CD4-positive, alpha-beta T cell treated with Interleukin-10 for 1 hour (primary cell): Measurements from ENCODE around the gene SLC16A13.
A peak's percentile ranks its signal among the peaks of the same experiment; 100 is the strongest.
"Not testable (repeated sequence)": the region's sequence is repeated elsewhere in the genome, so short reads cannot be mapped to it uniquely, and the experiment has no call there.

Source experiments
- DNase-seq: peaks from one replicate; pipeline ENCODE4 v3.0.0-alpha.2; 2020

Gene SLC16A13, protein sequence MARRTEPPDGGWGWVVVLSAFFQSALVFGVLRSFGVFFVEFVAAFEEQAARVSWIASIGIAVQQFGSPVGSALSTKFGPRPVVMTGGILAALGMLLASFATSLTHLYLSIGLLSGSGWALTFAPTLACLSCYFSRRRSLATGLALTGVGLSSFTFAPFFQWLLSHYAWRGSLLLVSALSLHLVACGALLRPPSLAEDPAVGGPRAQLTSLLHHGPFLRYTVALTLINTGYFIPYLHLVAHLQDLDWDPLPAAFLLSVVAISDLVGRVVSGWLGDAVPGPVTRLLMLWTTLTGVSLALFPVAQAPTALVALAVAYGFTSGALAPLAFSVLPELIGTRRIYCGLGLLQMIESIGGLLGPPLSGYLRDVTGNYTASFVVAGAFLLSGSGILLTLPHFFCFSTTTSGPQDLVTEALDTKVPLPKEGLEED

DNA sequence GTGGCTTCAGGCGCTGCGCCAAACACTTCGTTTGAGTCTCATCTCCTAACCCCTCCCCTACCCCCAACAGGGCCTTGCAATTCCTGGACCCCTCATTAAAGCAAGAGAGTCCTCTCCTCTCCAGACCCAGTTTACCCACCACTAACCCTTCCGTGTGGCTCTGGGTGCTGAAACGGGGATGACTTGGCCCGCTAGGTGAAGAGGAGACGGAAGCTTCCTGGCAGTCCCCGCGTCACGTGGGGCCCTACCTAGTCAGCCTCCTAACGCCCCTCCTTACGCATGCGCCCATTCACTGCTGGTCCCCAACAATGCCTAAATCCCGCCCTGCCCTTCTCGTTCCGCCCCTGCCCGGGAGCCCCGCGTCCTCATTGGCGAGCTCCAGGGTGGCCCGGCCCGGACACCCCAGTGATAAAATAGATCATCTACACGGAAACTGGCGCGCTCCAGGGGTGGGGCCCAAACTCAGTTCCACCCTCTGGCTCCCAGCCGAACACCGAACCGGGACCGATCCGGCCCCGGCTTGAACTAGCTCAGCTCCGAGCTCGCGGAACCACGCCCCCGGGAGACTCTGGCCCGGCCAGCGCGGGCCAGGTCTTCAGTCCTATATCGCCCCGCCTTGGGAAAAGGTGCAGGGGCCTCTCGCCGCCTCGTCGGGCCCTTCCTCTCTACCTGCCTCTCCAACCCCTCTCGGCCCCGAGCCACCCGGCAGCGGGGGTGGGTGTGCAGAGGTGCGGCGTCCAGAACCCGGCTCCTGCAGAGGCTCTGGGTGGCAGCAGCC is at the start of gene SLC16A13:
Gene SLC16A13 (plus strand): TSS at position 425 of the 778 bp plus-strand sequence. CDS start 368 bp downstream, outside the sequence.
- peak; percentile 99 for DNase-seq

DNA sequence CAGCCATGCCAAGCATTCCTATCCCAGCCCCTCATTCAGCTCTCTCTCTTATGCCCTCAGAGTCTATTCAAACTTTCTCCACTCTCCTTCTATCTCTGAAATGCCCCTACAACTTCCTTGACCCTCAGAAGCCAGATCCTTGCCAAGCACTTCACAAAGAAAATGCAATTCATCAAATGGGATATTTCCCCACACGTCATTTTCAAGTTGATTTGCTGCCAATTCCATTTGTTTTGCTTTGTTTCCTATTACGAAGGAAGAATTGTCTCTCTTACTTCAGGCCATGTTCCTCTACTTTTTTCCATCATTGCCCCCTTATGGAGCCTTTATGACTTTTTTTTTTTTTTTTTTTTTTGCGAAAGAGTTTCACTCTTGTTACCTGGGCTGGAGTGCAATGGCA is 49.1 kb upstream of the SLC16A13 start:
- DNase-seq: no peak

DNA sequence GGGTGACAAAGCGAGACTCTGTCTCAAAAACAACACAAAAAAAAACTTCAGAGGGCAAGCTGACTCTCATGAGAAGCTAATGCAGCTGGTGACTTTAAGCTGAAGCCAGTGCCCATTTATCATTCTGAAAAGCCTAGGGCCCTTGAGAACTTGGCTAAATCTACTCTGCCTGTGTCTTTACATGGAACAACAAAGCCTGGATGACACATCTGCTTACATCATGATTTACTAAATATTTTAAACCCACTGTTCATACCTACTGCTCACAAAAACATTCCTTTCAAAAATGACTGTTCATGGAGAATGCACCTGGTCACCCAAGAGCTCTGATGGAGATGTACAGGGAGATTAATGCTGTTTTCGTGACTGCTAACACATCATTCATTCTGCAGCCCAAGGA is 46.0 kb upstream of the SLC16A13 start:
- DNase-seq: no peak

DNA sequence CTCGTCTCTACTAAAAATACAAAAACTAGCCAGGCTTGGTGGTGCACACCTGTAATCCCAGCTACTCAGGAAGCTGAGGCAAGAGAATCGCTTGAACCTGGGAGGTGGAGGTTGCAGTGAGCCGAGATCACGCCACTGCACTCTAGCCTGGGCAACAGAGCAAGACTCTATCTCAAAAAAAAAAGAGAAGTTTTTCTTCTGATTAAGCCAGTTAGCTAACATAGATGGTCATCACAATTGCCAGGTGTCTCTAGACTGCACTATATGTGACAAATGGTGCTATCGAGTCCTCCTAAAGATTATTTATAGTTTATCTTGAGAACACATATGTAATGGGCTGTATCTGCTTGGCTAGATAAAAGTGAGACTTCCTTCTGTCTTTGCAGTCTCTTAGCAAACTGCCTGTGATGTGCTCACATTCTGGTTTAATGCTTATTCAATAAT is 42.2 kb upstream of the SLC16A13 start:
- DNase-seq: not testable (repeated sequence)

DNA sequence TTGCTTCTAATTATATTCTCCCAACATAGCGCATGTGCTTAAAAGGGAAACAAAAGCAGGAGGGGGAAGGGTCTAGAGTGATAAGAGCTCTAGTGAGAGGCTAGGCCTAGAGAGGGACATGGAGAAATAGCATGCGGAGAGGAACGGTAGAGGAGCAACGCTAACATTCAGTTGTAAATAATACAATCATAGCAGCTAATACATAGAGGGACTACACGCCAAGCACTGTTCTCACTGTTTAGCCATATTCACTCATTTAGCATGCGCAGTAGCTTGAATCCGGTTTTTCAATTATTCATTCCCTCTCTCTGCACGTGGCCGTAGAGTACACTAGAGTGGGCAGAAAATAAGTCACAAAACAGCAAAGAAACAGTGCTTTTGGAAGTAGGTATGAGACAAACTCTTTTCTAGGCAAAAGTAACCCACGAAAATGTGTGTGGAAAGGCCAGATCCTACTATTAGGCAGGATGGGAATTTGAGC is 41.7 kb upstream of the SLC16A13 start:
- no peak for DNase-seq

DNA sequence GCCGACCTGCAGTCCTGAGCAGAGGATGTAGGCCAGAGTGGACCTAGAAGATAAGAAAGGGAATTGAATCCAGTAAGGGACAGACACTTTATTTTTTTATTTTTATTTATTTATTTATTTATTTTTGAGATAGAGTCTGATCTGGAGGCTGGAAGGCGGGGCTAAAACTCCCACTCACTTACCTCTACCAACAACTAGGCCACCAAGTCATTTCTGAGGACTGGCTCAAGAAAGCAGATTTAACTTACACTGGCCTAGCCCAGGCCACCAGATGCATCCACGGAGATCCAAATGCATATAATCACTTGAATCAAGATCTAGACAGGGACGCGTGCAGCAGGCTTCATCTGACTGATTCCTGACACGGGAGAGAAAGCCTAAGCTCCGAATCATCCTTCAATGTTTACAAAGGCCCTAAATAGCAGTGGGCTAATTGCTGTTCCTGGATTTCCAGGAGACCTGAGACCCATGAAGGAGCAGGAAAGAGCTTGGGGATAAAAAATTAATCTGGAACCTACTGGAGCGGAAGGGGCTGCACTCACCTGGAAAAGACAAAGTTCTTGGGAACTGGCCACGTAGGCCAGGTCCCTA is 41.1 kb upstream of the SLC16A13 start:
- DNase-seq: no peak

DNA sequence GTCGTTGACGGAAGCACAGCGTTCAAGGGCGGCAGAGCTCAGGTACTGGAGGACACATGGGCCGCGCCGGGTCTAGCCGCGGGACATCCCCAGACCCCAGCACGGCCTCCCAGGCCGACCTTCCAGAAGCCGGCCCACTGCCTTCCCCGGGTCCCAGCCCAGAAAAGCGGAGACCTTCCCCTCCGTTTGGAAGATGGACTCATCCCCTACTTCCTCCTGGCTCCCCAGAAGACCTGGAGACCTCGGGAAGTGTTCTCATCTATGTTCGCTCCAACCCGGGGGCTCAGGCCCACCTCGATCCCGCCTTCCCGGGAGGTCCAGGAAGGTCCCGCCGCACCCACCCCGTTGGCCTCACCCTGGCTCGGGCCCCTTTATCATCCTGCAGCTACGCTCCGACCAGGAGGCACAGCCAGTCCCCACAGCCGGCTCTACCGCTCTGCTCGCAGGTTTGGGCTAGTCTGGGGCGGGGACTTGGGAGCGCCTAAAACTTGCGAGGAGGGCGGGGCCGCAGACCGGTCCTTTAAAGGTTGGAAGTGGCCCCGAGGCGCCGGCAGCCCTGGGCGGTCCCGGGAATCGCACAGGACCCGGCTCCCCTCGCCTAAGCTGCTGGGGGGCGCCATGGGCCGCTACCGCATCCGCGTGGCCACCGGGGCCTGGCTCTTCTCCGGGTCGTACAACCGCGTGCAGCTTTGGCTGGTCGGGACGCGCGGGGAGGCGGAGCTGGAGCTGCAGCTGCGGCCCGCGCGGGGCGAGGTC is 40.1 kb upstream of the SLC16A13 start, which contains the start of gene ALOX12:
Gene ALOX12 (plus strand): TSS at position 550 of the 756 bp plus-strand sequence. CDS start 69 bp downstream, at position 619.
- no peak for DNase-seq

DNA sequence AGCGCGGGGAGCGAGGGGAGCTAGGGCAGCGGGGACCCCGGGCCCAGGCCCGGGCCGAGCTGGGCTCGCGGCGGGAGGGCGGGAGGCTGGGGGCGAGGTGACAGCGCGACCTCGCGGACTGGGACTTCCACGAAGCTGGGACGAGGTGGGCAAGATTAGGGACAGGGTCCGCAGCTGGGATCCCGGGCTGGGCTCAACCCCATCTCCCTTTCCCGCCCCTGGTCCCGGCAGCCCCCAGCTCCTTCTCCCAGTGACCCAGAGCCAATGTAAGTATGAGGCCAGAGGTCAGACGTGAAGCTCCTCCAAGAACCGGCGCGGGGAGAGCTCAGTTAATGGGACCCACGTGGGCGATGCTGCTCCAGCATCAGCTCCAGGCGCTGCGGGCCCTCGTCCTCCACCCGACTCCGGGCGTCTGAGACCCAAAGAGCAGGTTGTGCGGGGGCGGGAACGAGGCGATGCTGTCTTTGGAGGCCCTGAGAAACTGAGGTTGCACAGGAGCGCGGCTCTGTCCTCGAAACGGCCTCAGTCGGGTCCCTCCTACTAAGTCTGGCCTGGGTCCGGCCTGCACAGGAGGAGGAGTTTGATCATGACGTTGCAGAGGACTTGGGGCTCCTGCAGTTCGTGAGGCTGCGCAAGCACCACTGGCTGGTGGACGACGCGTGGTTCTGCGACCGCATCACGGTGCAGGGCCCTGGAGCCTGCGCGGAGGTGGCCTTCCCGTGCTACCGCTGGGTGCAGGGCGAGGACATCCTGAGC is 39.4 kb upstream of the SLC16A13 start:
- DNase-seq: no peak

DNA sequence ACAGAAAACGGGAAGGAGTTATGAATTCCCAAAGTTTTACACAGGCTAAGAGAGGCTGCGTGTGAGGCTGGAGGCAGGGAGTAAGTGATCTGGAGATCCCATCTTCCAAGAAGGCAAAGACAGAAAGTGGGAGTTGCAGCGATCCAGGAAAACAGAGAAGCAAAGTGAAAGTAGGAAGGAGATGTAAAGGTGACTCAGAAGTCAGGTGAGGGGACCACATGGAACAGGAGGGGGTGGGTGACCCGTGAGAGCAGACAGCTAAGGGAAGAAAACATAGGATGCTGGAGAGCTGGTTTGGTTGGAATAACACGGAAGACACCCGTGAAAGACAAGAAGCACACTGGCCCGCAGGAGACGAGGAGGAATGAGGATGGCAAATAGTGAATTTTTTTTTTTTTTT is 38.6 kb upstream of the SLC16A13 start:
- no peak for DNase-seq

DNA sequence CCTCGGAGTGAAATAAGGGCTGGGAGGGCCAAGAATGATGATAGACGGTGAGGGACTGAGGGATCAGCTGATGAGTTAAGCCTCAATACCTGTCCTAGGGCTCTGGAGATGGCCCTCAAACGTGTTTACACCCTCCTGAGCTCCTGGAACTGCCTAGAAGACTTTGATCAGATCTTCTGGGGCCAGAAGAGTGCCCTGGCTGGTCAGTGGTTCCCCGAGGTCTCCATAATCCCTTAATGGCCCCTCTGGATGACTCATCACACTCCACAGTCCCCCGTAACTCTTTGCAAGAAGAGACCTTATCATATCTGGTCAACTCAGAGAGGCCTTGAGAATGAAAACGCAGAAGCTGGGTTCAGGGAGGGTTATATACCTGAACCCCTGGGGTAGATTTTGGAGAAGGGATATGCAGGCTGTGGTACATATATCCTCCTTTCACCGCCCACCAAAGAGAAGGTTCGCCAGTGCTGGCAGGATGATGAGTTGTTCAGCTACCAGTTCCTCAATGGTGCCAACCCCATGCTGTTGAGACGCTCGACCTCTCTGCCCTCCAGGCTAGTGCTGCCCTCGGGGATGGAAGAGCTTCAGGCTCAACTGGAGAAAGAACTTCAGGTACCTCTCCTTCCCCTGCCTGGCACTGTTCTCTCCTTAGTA is 36.8 kb upstream of the SLC16A13 start:
- DNase-seq: no peak

DNA sequence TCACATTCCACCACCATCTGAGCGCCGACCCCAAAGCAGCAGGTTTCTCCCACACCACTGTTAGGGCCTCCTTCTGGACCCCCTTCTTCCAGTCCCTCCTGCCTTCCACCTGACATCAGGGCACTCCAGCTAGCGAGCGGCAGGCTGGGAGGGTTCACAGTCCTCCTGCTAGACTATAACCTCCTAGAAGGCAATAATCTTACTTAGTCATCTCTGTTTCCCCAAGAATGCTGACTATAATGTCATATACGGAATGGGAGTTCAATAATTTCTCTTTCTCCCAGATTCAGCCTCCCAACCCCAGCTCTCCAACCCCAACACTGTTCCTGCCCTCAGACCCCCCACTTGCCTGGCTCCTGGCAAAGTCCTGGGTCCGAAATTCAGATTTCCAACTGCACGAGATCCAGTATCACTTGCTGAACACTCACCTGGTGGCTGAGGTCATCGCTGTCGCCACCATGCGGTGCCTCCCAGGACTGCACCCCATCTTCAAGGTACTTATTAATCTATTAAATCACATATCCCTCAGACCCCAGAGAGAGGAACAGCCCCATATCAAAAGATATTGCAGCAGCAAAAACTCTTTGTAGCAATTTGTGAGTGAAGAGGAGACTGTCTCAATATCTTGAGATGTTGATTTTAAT is 34.4 kb upstream of the SLC16A13 start:
- DNase-seq: peak; percentile 53

DNA sequence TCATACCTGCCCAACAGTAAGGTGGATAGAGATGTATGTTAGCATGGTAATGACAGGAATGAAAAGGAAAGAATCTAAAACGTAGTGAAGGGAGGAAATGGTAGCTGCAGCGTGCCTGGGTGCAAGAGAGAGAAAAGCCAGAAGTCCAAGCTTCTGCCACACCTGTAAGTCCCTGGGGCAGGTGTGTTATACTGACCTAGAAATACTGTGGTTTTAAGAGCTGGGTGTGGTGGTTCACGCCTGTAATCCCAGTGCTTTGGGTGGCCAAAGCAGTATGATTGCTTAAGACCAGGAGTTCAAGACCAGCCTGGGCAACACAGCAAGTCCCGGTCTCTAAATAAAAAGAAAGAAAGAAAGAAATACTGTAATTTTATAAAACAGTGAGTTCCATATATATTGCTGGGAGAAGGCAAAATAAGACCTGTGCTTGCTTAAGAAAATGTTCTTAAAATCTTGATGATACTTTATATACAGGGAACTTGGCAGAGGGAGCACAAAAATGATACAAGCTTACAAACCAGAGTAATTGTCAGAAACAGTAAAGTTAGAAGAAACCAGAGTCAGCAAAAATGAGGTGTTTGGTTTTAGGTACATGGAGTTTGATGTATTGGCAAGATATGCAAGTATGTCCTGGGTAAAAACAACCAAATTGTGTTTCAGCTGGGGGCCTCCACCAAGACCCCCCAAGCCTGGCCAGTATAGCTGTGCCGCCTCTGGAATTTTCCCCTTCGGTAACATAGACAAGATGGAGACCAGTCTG is 33.3 kb upstream of the SLC16A13 start:
- no peak for DNase-seq

DNA sequence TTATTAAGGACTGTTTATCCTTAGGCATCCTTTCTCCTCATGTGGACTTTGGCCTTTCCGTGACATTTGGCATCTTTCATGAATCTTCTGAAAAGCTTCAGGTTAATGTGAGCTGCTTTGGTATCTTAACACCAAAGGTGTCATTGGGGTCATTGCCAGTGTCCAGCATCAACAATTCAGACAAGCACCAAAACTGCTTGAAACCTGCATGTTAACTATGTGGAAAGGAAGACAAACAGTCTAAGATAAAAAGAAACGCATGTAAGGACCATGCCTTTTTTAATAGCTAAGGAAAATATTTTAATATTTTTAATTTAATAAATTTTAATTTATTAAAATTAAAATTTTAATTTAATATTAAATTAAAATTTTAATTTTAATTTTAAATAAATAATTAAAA is 32.1 kb upstream of the SLC16A13 start:
- DNase-seq: no peak

DNA sequence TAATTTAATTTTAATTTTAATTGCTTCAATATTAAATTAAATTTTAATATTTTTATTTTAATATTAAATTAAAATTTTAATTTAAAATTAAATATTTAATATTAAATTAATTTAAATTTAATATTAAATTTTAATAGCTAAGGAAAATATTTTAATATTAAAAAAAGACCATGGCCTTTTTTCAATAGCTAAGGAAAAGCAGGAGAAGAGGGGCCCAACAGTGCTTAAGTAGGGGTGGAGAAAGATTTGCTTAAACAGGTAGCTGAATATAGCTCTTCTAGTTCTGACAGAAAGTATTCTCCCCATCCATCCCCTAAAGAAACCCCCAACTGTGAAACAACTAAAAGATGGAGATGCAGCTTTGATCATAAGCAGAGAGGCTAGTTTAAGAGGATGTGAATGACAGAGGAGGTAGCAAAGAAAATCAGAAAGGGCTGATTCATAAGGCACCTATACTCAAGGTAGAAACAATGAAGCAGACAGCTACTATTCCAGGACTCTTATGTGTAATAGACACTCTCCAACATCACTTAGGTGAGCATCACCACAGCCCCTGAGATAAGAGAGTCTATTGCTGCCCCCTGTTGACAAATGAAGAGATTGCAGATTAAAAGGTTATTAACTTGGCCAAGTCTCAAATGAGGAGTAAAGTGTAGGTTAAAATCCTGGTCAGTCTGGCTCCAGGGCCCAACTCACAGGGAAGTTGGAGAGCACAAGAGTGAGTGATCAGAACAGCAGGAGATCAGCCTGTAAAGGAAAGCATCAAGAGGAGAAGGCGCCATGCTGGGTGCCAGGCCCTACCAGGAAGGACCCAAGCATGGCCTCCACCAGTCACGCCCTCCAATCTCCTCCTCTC is 31.2 kb upstream of the SLC16A13 start:
- peak; percentile 87 for DNase-seq

DNA sequence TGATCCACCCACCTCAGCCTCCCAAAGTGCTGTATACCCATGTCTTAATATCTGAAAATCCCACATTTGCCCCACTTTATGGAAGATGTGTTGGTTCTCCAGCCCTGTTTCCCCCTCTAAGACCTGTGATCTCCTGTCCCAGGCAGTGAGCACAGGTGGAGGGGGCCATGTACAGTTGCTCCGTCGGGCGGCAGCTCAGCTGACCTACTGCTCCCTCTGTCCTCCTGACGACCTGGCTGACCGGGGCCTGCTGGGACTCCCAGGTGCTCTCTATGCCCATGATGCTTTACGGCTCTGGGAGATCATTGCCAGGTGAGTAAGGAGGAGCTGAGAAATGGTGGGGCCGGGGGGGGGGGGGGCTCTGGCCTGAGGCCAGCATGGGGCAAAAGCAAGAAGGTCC is 30.1 kb upstream of the SLC16A13 start:
- DNase-seq: no peak

DNA sequence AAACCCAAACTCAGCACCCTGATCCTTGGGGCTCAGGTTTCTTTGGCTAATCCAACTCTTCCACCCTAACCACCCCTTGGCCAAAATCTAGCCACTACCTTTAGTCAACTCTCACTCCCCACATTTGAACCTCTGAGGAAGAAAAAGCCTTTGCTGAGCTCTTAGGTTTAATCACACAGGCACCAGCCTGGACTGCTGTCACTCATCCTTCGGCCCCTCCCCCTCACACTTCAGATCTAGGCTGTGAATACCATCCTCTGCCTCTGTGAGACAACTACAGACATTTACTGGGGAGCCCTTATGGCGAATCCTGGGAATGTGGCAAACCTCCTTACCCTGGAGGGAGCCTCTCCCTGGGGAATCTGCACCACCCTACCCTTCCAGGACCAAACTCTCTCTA is 28.7 kb upstream of the SLC16A13 start:
- DNase-seq: no peak

DNA sequence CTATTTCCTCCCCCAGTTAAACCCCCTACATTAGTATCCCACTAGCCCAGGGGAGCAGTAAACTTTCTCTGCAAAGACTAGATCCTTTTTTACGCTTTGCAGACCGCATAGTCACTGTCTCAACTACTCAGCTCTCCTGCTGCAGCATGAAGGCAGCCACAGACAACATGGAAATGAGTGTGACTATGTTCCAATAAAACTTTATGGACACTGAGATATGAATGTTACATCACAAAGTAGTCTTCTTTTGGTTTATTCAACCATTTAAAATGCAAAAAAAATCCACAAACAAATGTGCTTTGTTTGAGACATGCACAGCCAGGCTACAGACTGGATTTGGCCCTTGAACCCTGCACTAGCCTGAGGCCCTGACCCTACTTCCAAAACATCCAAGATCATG is 25.3 kb upstream of the SLC16A13 start:
- no peak for DNase-seq

DNA sequence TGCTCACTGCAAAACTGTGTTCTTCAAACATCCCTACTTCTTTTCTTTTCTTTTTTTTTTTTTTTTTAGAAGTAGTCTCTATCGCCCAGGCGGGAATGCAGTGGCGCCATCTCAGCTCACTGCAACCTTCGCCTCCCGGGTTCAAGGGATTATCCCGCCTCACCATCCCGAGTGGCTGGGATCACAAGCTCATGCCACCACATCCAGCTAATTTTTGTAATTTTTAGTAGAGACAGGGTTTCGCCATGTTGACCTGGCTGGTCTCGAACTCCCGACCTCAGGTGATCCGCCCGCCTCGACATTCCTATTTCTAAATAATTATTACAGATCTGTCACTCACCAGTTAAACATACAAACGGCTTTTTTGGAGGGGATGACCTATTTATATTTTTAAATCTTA is 24.4 kb upstream of the SLC16A13 start:
- no peak for DNase-seq

DNA sequence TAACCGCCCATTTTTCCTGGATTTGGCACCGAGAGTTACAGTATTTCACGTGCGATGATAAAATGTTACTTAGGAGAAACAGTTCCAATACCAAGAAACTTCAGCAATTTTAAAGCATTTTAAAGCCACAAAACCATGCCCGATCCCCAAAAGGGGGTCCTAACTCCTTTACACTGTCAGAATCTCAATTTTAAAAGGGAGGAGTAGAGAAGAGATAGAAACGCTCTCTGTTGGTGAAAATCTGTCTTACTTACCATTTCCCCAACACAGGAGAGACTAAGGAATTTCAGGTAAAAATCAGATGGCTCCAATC is 23.9 kb upstream of the SLC16A13 start:
- no peak for DNase-seq
